Stimulated activated CD4-positive, alpha-beta T cell treated with anti-CD3 and anti-CD28 coated beads, Interleukin-4, amount 100 ng/mL, for 4 hours (primary cell): ENCODE measurements around the gene CEP164.
"Not testable (repeated sequence)": the region's sequence is repeated elsewhere in the genome, so short reads cannot be mapped to it uniquely, and the experiment has no call there.

ENCODE experiments used
- DNase-seq, 2 experiments: peaks; one replicate each; pipeline ENCODE4 v3.0.0-alpha.2; 2020

Gene CEP164

DNA sequence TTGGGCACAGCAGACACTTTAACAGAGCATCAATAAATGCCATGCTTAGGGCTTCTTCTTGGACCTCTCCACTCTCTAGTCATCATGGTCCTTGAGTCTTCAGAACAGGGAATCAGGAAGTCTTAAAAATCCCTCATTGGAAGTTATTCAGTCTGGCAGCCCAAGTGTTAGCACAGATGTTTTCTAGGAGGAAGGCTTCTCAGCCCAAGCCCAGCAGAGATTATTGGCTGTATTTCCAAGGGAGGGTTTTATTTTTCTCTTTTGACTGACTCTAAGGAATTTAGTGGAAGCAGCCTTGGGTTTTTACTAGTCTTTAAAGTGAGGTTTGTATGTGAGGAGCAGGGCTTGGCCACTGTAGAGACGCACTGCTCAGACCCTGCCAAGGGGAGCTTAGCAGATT, 41.9 kb downstream of the CEP164 start:
- DNase-seq: no peak

GRCh38 chr11:117371453-117371852, 43.8 kb downstream of the CEP164 start:
- no peak for DNase-seq

GRCh38 chr11:117374316-117375055, 46.8 kb downstream of the CEP164 start:
- DNase-seq: no peak

DNA sequence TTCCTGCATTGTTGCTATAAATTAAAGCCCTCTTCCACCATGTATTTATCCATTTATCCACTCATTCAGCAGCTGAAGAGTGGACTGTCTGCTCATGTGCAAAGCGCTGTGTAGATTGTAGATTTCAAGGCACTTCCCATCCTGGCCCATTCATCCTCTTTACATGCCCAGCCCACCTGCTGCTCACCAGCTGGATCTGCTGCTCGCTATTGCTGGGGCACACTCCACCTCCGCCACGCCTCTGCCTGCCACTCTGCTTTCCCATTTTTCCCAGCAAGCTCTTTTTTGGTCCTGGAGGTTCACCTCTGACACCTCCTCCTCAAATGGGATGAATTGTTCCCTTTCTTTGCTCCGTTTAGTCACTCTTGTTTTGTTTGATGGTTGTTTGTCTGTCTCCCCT, 48.3 kb downstream of the CEP164 start:
- DNase-seq: no peak

GRCh38 chr11:117376517-117376916, 48.9 kb downstream of the CEP164 start:
- no peak for DNase-seq

- no peak for DNase-seq
Observed at GRCh38 chr11:117378976-117379865, 51.6 kb downstream of the CEP164 start.

GRCh38 chr11:117380676-117381075, 53.0 kb downstream of the CEP164 start:
- DNase-seq: no peak

DNA sequence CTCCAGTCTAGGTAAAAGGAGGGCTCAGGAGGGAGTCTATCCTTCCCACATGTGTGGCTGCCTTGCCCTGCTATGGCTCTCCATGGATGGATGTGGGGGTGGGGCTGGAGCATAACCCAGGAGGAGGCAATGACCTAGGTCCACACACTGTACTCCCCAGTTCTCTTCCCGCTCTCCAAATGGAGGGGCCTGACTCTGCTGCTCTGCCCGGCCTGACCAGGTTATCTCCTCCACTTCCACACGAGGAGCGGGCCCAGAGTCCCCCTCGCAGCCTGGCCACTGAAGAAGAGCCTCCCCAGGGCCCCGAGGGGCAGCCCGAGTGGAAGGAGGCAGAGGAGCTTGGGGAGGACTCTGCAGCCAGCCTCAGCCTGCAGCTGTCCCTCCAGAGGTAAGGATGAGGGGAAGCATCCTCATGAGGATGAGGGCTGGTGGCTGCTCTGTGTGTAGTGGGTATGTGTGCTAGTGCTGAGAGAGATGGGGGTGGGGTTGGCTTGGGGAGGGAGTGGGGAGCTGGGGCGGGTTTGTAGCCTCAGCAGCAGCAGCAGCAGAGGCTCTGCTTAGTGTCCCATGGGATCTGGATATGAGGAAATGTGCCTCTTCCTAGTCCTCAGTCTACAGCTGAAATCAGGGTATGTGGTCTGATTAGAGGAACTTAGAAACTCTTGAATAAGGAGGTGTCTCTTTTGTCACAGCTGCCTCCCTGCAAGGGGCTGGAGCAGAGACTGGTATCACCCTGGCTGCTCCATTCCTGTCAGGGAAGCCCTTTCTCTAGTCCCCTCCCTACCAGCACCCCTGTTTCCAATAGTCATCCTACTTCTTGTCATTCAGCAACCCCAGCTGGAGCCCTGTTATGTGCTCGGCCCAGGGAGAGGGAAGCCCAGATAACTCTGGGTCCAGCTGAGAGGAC, 54.1 kb downstream of the CEP164 start:
- no peak for DNase-seq

GRCh38 chr11:117382746-117383145, 55.1 kb downstream of the CEP164 start:
- no peak for DNase-seq

DNA sequence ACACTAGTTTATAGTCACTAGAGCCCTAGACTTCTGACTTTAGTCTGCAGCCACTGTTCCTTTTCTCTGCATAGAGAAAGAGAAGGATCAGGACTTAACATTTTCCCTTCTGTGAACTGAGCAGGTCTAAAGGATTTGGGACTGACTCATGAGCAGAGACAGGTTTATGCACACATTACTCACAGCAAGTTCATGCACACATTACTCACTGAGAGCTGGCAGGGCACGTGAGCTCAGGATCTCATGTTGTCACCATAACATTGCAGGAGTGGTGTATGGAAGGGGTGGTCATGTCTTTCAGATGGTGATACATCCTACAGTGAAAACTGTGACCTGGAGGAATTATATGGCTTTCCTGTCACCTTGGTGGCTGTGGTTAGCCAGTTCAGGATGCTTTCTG, 56.4 kb downstream of the CEP164 start:
- no peak for DNase-seq

- no peak for DNase-seq
Observed at GRCh38 chr11:117385471-117385870, 57.8 kb downstream of the CEP164 start.

GRCh38 chr11:117385906-117386305, 58.3 kb downstream of the CEP164 start:
- no peak for DNase-seq

DNA sequence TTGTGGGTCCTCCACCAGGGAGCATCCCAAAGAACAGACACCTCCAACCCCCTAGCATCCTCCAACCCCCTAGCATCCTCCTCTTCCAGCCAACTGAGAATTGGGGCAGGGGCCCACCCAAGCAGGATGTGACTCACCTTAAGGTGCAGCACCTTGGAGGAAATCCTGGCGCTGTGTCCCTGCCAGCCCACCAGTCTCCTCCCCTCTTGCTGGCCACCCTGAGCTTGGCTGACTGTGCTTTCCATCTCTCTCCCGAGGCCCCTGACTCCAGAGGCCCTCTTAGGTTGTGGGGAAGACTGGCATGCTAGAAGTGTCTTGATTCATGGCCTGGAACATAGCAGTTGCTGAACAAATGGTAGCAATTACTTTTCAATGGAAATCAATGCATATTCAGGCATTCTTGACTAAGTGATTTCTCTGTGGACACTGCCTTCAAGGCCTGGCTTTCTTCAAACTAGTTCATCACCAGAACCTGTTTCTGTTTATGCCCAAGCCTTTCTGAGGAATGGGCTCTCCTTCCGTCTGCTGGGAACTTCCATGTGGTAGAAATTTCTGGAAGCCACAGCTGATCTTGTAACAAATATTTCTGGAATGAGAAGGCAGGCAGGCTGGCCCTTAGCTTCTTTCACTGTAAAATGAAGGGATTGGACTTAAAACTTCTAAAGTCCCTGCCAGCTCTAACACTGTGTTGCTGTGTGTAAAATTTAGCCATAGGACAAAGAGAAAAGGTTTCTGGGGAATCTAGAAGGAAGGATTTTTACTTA, 60.5 kb downstream of the CEP164 start:
- no peak for DNase-seq

DNA sequence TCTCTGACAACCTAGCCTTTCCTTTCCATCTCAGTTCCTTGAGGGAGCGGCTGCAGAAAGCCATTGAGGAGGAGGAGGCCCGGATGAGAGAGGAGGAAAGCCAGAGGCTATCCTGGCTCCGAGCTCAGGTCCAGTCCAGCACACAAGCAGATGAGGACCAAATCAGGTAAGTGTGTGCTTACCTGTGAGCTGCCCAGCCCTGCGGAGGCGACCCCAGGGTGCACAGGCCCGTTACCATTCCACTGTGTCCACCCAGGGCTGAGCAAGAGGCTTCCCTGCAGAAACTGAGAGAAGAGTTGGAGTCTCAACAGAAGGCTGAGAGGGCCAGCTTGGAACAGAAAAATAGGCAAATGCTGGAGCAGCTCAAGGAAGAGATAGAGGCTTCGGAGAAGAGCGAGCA, 63.1 kb downstream of the CEP164 start:
- no peak for DNase-seq

GRCh38 chr11:117391181-117391580, 63.5 kb downstream of the CEP164 start:
- DNase-seq: no peak

GRCh38 chr11:117392001-117392690, 64.5 kb downstream of the CEP164 start:
- DNase-seq: no peak

DNA sequence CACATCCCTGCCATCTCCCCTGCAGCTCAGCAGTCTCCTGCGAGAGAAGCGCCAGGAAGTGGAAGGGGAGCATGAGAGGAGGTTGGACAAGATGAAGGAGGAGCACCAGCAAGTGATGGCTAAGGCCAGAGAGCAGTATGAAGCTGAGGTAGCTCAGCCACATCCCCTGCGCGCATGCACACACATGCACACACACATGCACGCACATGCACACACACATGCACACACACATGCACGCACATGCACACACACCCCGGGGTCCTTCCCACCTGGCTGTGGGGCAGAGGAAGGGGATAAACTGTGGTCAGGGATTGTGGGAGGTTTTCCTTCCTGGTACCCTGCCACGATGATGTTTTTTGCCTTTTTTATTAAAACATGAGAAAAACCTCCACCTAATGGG, 65.3 kb downstream of the CEP164 start:
- no peak for DNase-seq

DNA sequence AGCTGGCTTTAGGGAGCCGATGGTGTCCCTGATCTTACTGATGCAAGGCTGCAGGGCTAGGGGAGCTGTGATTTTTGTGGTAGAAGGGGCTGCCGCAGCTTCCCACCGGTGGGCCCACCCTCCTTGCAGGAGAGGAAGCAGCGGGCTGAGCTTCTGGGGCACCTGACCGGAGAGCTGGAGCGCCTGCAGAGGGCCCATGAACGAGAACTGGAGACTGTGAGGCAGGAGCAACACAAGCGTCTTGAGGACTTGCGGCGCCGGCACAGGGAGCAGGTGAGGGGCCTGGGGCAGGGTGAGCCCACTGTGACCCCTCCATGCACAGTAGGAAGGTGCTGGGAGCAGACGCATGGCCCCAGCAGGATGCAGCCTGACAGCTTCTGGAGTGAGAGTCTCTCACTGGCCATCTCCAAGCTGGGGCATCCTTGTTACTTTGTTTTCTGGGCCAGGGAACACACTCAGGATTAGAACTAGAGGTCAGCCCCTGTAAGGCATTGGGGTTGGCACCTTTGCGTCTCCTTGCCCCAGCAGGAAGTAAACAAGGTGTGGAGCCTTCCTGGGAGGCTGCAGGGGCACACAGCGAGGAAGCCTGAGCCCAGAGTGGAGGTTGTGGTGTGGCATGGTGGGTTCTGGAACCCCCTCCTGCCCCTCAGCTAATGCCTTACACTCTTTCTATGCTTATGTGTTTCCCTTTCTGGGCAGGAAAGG, 66.7 kb downstream of the CEP164 start:
- no peak for DNase-seq

DNA sequence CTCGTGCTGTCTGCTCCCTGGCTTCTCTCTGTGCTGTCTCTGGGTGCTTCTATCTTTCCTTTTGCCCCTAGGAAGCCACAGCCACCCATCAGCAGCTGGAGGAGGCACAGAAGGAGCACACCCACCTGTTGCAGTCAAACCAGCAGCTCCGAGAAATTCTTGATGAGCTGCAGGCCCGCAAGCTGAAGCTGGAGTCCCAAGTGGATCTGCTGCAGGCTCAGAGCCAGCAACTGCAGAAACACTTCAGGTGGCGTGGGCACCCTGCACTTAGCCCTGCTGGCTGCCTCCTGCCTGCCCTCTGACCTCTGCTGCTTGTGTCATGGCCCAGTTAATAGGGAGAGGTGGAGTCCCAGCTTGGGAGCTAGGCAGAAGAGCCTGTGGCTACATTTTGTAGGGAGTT, 67.8 kb downstream of the CEP164 start:
- DNase-seq: no peak

DNA sequence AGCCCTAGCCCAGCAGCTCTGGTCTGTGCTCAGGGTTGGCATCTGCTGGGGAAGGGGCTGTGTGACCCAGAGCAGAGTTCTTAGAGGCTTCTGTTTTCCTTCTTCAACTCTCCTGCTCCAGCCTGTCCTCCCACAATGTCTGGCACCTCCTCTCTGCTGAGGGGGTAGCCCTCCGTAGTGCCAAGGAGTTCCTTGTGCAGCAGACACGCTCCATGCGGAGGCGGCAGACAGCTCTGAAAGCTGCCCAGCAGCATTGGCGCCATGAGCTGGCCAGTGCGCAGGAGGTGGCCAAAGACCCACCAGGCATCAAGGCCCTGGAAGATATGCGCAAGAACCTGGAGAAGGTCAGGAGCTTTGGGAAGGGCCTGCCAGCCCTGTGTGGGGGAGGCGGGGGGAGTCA, 69.3 kb downstream of the CEP164 start:
- DNase-seq: no peak

DNA sequence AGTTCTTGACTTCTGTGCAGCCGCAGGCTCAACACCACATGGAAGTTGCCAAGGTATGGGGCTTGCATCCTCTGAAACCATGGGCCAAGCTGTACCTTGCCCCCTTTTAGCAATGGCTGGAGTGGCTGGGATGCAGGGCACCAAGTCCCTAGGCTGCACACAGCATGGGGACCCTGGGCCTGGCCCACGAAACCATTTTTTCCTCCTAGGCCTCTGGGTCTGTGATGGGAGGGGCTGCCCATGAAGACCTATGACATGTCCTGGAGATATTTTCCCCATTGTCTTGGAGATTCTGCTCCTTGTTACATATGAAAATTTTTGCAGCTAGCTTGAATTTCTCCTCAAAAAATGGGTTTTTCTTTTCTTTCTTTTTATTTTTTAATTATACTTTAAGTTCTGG, 71.0 kb downstream of the CEP164 start:
- DNase-seq: not testable (repeated sequence)
